ENCODE results near the gene PREB. TPM values are rescaled to one million over a fixed set of nuclear protein-coding genes. Genes with fewer than 3 reads are reported as not detected.

The PREB gene
- total RNA-seq, 6 experiments from 2014 or later: 27.1 to 102 (median 59.2) TPM

- 90% methylated on average over 2 of the region's 3 CpGs for WGBS (ENCODE audit: insufficient coverage, low coverage, low lambda C conversion rate, missing lambda C conversion rate)
- Histone ChIP-seq H3K4me1 (no peaks in the 10 kb centered on the region), H3K27ac (no peak overlapping the region), H3K36me3 (no peaks in the 10 kb centered on the region), H3K4me3 (no peak overlapping the region), H3K27me3 (no peaks in the 10 kb centered on the region), H3K9me3 (no peaks in the 10 kb centered on the region)
- TF ChIP-seq CTCF (IDR thresholded peaks at IDR 0.05): no peak
- no peak for TF ChIP-seq POLR2A (IDR thresholded peaks at IDR 0.05)
- no peak for DNase-seq
- intact Hi-C loops (cut with DNase I): no loop called here
- ATAC-seq: no peak
Observed at GRCh38 chr2:27109083-27109482, 25.4 kb downstream of the PREB start.

GRCh38 chr2:27108221-27108620 is 26.2 kb downstream of the PREB start:
- no peak overlapping the region for H3K4me3 ChIP-seq
- no peaks in the 10 kb centered on the region for H3K9me3 ChIP-seq
- DNase-seq (no peak), ATAC-seq (no peak)
- no peak overlapping the region for H3K27ac ChIP-seq
- no peak for TF ChIP-seq CTCF (IDR thresholded peaks at IDR 0.05)
- no peak for TF ChIP-seq POLR2A (IDR thresholded peaks at IDR 0.05)
- H3K36me3 ChIP-seq: no peaks in the 10 kb centered on the region
- intact Hi-C loops (cut with DNase I): no loop called here
- no peaks in the 10 kb centered on the region for H3K27me3 ChIP-seq
- WGBS (ENCODE audit: insufficient coverage, low coverage, low lambda C conversion rate, missing lambda C conversion rate): 62% methylated on average over 2 of the region's 2 CpGs
- no peaks in the 10 kb centered on the region for H3K4me1 ChIP-seq

GRCh38 chr2:27105981-27106380 is 28.5 kb downstream of the PREB start:
- H3K36me3 ChIP-seq: no peaks in the 10 kb centered on the region
- intact Hi-C loops (cut with DNase I): no loop called here

GRCh38 chr2:27102329-27102728 is 32.1 kb downstream of the PREB start:
- DNase-seq: no peak
- Histone ChIP-seq H3K27me3 (no peaks in the 10 kb centered on the region), H3K4me3 (no peak overlapping the region), H3K9me3 (no peaks in the 10 kb centered on the region), H3K27ac (no peak overlapping the region), H3K4me1 (no peaks in the 10 kb centered on the region), H3K36me3 (peaks cover 0 to 29% (median 12%) of the 10 kb centered on the region in 4 donors)
- intact Hi-C loops (cut with DNase I): no loop called here
- TF ChIP-seq POLR2A (IDR thresholded peaks at IDR 0.05): no peak
- peak; percentile 4 to 26 (median 14) for ATAC-seq
- WGBS (ENCODE audit: insufficient coverage, low coverage, low lambda C conversion rate, missing lambda C conversion rate): no CpG with 5 or more reads among the region's 5 CpGs

More at GRCh38 chr2:27105981-27106380, 28.5 kb downstream of the PREB start:
- WGBS (ENCODE audit: insufficient coverage, low coverage, low lambda C conversion rate, missing lambda C conversion rate): 30% methylated on average over 3 of the region's 3 CpGs
- H3K4me1 ChIP-seq: no peaks in the 10 kb centered on the region
- H3K27me3 ChIP-seq: no peaks in the 10 kb centered on the region
- H3K9me3 ChIP-seq: no peaks in the 10 kb centered on the region
- H3K27ac ChIP-seq: no peak overlapping the region
- no peak for TF ChIP-seq POLR2A (IDR thresholded peaks at IDR 0.05)
- no peak overlapping the region for H3K4me3 ChIP-seq
- DNase-seq (no peak), ATAC-seq (no peak)

GRCh38 chr2:27100036-27100435 is 34.4 kb downstream of the PREB start:
- ATAC-seq: no peak
- no peak for DNase-seq
- Histone ChIP-seq H3K27me3 (no peaks in the 10 kb centered on the region), H3K9me3 (no peaks in the 10 kb centered on the region), H3K4me1 (peaks cover 0 to 19% (median 8%) of the 10 kb centered on the region in 4 donors), H3K36me3 (peaks cover 0 to 38% (median 15%) of the 10 kb centered on the region in 4 donors), H3K4me3 (no peak overlapping the region), H3K27ac (no peak overlapping the region)
- 61% methylated on average over 10 of the region's 10 CpGs for WGBS (ENCODE audit: insufficient coverage, low coverage, low lambda C conversion rate, missing lambda C conversion rate)
- intact Hi-C loops (cut with DNase I): no loop called here
- no peak for TF ChIP-seq CTCF (IDR thresholded peaks at IDR 0.05)
- no peak for TF ChIP-seq POLR2A (IDR thresholded peaks at IDR 0.05)
